ENCODE data around the gene PLS1.
"Not testable (repeated sequence)": the region's sequence is repeated elsewhere in the genome, so short reads cannot be mapped to it uniquely, and the experiment has no call there.

The PLS1 gene

GRCh38 chr3:142752605-142753004, 156.4 kb downstream of the PLS1 start:
- not testable (repeated sequence) for H3K4me3 ChIP-seq (ENCODE audit: low read depth, low read length)

GRCh38 chr3:142754494-142754893, 158.3 kb downstream of the PLS1 start:
- H3K4me3 ChIP-seq (ENCODE audit: low read depth, low read length), result no peak overlapping the region

Data from iPS-11a (cell line).